NOMO-1 treated with dmso at 0.1 percent for 144 hours (cell line): Measurements from ENCODE around the gene ERAP2.
"Not testable (repeated sequence)": the region's sequence is repeated elsewhere in the genome, so short reads cannot be mapped to it uniquely, and the experiment has no call there.

ENCODE experiments used
- DNase-seq: peaks from one replicate; lab custom pipeline; 2025; ENCODE audit not compliant: unreplicated experiment; lab: John Stamatoyannopoulos, UW

ERAP2 gene

GRCh38 chr5:96876292-96876850 is at the start of gene ERAP2:
Gene ERAP2 (plus strand): TSS chr5:96876500. CDS start chr5:96879686, 3,186 bp downstream.
- DNase-seq, result peak; percentile 27

GRCh38 chr5:96829297-96829696 is 47.0 kb upstream of the ERAP2 start:
- DNase-seq, result no peak

GRCh38 chr5:96834016-96834415 is 42.3 kb upstream of the ERAP2 start:
- DNase-seq, result no peak

DNA sequence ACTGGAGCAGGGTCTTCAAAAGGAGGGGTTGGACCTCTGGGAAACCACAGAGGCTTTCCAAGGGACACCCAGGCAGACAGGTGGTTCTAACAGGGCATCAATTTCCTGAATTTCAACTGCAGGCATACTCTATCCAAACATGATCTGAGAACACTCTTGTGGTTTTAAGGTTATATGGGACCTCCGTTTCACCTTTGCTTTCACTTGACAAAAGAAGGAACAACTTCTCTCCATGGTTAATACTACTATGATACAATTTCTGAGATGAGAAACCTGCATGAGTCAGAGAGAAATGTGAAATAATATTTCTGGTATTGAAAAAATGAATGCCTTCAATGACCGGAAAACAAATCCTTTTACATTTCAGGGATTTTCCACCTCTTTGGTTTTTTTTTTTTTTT is 40.5 kb upstream of the ERAP2 start:
- no peak for DNase-seq

- DNase-seq, result no peak
Measured at GRCh38 chr5:96836817-96837216, 39.5 kb upstream of the ERAP2 start.

DNA sequence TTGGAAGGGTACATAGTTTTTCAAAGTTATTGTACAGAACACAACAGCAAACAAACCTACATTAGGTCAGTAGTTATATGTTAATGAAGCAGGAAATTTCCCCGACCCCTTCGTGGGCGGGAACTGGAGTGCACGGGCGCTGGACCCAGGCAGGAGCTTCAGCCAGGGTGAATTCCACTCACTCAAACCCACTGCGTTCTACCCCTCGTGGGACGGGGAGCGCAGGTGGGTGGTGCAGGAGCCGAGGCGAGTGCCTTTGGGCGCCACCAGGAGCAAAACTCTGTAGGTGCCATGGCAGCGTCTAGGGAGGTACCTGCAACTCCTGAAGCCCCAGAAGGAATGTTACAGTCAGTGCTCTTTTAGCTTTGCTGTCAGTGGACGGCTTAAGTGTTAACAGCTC is 39.0 kb upstream of the ERAP2 start:
- DNase-seq, result no peak

- DNase-seq, result no peak
Measured at GRCh38 chr5:96838201-96839070, 37.9 kb upstream of the ERAP2 start.

DNA sequence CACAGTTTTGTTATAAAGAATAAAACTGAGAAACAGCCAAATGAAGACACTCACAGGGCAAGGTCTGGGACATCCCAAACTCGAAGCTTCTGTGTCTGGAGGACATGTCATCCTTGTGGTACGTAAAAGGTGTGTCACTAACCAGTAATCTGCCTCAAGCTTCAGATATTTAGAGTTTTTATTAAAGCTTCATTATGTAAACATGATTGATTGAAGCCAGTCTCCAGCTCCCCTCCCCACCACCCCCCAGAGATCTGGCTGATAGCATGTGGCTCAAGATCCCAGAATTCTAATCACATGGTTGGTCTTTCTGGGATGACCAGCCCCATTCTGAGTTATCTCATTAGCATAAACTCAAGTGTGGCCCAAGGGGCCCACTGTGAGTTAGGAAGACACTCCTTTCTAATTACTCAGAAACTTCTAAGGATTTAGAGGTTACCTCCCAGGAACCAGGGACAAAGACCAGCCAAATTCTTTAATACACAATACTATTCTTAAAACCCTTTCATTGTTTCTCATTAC is 37.2 kb upstream of the ERAP2 start:
- no peak for DNase-seq

DNA sequence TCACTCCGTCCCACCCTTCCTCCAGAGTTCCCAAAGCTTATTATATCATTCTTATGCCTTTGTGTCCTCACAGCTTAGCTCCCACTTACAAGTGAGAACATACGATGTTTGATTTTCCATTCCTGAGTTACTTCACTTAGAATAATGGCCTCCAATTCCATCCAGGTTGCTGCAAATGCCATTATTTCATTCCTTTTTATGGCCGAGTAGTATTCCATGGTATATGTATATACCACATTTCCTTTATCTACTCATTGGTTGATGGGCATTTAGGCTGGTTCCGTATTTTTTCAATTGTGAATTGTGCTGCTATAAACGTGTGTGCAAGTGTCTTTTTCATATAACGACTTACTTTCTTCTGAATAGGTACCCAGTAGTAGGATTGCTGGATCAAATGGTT is 34.4 kb upstream of the ERAP2 start:
- not testable (repeated sequence) for DNase-seq

GRCh38 chr5:96843140-96843539 is 33.2 kb upstream of the ERAP2 start:
- no peak for DNase-seq

GRCh38 chr5:96844481-96844990 is 31.8 kb upstream of the ERAP2 start:
- DNase-seq, result no peak

GRCh38 chr5:96851312-96852062 is 24.8 kb upstream of the ERAP2 start:
- no peak for DNase-seq

DNA sequence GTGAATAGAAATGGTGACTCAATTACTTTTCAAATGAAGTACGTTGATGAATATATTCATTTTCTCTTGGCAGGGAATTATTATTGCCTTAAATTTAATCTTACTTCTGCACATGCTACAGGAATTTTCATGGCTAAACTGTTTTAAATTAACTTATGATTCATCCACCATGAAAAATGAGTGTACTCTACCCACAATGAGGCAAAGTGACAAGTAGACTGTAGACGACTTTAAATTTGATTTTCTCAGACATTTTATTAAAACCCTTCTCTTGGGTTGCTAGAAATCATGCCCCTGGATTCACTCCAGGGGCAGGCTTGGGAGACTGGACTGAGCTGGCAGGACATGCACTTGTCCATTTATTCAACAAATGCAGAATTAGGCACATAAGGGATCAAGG is 23.5 kb upstream of the ERAP2 start:
- DNase-seq, result no peak

DNA sequence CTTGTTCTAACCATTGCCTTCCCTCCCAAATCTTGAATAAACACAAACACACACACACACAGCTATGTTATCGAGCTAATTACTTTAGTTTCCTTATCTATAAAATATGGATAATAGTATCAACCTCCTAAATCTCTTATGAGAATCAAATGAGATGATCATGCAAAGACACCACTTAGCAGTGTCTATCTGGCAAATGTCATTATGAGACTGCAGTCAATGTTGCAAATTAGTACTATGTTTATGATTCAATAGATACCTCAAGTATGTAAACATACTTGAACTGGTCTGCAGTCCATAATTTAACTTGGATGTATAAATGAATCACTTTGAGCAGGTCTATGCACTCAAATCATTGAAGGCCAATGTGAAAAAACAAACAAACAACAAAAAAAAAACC is 22.2 kb upstream of the ERAP2 start:
- DNase-seq, result no peak

- DNase-seq, result peak; percentile 55
Measured at GRCh38 chr5:96855031-96855872, 21.0 kb upstream of the ERAP2 start.

DNA sequence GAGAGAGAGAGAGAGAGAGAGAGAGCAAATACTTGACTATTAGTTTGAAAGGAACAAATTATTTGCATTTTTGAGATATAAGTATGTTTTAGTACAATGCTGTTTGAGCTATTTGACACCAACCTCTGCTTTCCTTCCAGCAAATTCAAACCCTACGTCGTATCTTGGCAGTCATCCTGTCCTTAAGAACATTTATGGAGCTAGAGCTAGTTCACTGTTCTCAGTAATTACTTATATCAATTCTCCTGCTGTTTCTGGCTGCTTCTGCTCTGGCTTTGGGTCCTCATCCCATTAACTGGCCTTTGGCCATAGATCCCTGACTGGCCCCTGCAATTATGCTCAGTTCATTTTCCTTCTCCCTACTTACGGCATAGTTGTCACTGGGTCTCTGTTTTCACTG is 19.9 kb upstream of the ERAP2 start:
- DNase-seq, result no peak

GRCh38 chr5:96857454-96857853 is 18.8 kb upstream of the ERAP2 start:
- DNase-seq, result no peak

GRCh38 chr5:96857924-96858323 is 18.4 kb upstream of the ERAP2 start:
- DNase-seq, result no peak

GRCh38 chr5:96859375-96859774 is 16.9 kb upstream of the ERAP2 start:
- DNase-seq, result no peak

GRCh38 chr5:96861076-96861475 is 15.2 kb upstream of the ERAP2 start:
- no peak for DNase-seq

DNA sequence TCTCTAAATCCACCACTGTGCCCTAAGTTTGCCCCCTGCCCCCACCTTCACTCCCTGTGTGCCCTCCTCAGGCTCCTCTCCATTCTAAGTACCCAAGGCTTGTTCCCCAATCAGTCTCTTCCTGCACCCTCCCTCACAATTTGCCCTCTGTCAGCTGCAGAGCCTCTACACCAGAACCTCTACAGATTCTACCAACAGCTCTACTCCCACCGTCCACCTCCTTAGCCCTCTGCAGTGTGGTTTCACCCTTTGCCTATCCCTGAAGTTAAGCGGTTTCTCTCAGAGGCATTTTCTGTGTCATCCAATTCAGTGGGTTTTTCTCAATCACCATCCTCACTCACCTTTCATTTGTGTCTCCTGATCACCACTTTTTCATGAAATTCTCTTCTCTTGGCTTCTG is 13.2 kb upstream of the ERAP2 start:
- no peak for DNase-seq
